NCI-H2107 treated with DMSO at 0.1 percent for 48 hours (cell line): Measurements from ENCODE around the gene SLC25A21.
"Not testable (repeated sequence)": the region's sequence is repeated elsewhere in the genome, so short reads cannot be mapped to it uniquely, and the experiment has no call there.

Source experiments
- DNase-seq: peaks from one replicate; lab custom pipeline; 2025; ENCODE audit not compliant: unreplicated experiment; lab: John Stamatoyannopoulos, UW

Gene SLC25A21

GRCh38 chr14:36843410-36843809 is 329.0 kb downstream of the SLC25A21 start:
- no peak for DNase-seq

GRCh38 chr14:36835128-36835527 is 337.3 kb downstream of the SLC25A21 start:
- DNase-seq: peak; percentile 98

DNA sequence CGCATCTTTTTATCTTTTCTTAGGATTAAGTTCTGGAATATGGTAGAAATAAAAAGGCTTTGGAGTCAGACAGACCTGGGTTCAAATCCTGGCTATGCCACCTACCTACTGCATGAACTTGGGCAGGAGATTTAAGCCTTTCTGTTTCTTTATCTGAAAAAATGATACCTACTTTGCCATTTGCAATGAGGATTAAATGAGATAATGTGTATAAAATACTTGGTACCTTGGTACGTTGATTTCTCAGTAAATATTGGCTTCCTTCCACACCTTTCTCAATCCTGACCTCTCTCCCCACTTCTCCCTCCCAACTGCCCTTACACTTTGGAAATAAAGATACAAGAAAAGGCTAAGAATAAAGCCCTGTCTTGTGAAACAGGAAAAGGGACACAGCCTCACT is 338.1 kb downstream of the SLC25A21 start:
- no peak for DNase-seq

DNA sequence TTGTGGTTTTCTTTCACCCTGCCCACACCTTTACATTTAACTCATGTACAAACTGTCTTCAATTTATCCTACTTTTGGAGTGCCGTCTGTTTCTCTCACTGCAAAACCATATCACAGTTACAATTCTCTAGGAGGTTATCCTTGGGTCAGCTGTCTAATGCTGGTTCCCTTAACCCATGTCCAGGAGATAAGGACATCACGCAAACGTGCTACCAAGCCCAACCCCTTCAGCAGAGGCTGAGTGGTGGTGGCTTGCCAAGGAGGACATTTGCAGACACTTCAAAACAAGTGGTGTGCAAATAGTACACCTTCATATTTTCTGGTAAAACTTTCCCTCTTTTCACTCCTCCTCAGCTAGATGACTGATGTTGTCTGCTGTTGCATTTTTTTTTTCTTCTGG is 342.9 kb downstream of the SLC25A21 start:
- DNase-seq: no peak

DNA sequence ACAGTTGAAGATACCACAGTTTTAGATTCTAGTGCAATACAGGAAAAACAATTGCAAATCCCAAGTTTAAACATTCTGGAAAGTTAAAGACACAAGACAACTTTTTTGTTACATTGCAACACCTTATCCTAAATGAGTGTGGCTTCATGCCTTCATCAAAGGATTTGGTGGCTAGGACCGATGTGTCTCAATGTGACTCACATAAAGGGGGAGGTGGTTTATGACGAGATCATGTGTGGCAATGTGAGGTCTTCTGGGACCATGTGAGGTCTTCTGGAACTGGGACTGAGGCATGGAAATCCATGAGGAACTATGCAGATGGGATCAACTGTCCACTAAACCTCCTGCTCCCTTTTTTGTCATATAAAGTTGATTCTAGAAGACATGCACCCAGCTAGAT is 344.5 kb downstream of the SLC25A21 start:
- DNase-seq: no peak

DNA sequence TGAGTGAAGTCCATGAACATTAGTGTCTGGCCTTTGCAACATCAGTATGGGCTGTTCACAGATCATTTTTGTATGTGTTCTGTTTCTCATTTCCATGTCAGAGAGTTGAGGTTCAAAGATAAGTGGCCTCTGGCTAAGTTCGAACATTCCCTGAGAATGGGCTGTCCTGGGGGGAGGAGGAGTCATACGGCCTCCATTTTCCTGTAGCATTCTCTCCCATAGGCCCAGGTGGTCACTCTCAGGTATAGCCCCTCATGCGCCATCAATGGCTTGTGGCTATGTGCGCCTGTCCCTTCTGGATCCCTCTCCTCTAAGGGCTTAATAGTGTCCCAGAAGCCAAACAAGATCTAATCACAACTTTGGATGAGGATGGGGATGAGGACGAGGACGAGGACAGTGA is 345.8 kb downstream of the SLC25A21 start:
- no peak for DNase-seq

- DNase-seq: no peak
Measured at GRCh38 chr14:36824854-36825253, 347.6 kb downstream of the SLC25A21 start.

DNA sequence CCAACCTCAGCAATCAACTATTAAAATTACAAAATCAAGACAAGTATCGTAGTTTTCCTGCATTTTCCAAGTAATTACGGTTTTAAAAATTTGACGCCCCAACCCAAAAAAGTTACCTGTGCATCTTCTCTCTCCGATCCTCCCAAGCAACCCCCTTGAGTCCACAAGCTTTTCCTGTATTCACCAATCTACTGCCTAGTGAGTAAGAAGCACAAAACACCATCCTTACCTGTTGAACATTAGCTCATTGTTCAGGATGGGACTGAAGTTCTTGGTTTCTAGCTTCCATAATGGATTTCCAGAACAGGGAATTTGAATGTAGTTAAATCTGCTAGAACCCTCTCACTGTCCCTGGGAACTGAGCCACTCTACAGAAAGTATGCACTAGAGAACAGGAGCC is 348.8 kb downstream of the SLC25A21 start:
- DNase-seq: no peak

GRCh38 chr14:36822685-36823084 is 349.7 kb downstream of the SLC25A21 start:
- no peak for DNase-seq

DNA sequence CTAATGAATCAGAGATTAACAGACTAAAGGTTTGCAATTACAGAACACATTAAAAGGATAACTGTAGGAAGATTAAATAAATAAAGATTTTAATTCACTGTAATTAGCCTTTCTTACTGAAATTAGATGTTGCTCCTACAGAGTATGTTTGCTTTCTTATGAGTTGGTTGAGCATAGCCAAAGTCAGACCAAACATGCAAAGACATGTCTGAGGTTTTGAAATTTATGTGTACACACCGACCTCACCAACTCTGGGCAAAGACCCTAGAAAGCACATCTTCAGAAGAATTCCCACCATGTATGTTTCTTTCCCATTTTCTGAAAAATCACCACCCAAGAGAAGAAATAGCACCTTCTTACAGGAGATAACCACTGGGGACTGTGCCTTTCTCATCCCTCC is 351.5 kb downstream of the SLC25A21 start:
- no peak for DNase-seq

DNA sequence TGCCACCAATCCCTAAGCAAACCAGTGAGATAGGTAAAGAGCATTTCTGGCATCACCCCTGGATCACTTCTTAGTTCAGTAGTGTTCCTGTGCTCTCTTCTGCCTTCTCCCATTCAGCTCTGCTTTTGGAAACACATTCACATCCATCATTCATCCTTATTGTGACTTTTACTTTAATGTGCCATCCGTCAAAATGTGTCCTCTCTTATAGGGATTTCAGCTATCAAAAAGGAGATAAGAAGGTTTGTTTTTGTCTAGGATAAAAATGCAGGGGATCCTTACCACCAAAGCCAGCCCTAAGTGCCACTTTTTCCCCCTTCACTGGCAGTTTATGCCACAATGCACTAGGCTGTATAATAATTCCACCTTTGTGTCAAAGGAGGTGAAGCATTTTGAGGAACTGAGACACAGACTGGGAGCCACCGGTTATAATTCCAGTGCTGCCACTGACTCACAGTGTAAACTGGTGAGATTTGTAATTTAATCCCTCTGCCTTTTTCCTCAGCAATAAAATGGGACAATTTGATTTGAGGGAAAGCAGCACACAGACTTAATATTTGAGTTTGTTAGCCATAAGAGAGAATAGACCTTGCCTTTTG is 352.2 kb downstream of the SLC25A21 start:
- no peak for DNase-seq

DNA sequence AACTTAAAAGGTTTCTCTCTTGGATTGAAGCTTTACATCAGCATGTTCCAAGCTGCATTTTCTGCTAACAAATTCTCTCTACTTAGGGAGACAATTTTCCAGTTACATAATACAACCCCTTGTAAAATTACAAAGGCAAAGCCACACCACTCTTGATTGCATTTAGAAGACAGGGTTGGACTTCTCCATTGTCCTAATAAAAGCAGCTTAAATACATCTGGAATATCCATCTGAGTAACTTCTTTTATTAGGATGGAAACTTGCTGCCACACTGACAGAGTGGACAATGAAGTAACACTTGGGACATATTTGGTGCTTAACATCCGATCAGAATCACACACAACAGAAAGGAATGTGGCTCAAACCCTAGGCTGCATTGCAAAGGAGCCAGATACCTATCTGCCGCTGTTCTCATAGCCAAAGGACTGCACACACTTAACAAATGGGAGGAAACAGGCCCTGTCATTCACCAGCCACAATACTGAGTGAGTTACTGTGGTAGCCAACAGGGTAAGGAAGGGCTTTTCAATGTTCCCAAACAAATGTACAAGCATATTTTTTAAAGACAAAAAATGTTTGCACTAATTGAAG is 353.5 kb downstream of the SLC25A21 start:
- DNase-seq: no peak

DNA sequence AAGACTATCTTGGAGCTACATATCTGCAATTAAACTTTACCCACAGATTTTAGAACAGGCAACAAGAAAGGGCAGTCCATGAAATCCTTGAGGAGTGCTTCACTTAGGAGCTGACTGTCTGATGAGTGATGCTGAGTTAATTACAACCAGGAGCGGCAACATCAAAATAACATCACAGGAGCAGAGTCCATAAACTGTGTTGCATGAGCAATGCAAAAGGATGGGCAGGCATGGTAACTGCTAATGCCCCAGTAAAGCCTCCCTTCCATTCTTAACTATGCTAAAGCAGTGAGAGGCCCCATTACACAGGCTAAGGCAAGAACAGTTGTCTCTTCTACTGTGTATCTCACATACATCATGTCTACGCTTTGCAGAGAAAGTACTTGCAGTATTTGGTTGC is 354.2 kb downstream of the SLC25A21 start:
- no peak for DNase-seq

DNA sequence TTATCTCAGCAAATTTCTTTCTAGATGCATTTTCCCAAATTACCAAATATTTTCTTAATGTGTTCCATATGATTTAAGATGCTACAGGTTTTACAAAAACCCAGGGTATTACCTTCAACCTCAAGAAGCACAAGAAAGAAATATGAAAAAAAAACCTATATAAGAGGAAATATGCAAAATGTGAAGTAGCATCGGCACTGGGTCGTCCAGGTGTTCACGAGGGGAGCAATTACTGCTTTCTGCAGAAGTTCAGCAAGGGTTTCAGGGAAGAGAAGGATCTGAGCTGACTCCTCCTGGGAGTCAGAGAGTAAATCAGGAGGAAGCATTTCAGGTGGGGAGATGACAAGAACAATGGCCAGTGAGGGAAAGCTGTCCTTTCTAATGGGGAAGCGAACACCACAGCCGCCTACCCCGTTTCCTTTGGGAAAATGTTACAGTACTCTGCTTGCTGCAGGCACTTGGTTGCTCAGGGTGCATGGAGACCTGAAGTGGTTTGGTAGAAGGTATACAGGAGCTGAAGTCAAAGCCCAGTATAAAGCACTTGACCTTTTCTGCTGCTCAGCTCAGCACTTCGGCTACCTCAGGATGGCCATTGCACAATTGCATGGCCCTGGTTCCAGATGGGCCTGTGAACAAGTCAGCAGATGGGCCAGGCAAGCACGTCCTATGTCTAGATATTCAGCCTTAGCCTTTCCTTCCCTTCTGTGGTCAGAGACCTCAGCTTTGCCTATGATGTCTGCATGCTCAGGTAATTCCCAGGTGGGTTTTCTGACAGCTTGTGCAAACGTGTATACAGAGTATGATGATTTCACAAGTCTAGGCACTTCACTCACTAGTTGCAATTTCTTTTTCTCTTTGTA is 355.1 kb downstream of the SLC25A21 start:
- DNase-seq: peak; percentile 47

- no peak for DNase-seq
Measured at GRCh38 chr14:36816481-36816880, 355.9 kb downstream of the SLC25A21 start.

DNA sequence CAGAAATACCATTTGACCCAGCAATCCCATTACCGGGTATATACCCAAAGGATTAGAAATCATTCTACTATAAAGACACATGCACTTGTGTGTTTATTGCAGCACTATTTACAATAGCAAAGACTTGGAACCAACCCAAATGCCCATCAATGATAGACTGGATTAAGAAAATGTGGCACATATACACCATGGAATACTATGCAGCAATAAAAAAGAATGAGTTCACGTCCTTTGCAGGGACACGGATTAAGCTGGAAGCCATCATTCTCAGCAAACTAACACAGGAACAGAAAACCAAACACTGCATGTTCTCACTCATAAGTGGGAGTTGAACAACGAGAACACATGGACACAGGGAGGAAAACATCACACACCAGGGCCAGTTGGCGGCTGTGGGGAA is 357.6 kb downstream of the SLC25A21 start:
- DNase-seq: not testable (repeated sequence)

DNA sequence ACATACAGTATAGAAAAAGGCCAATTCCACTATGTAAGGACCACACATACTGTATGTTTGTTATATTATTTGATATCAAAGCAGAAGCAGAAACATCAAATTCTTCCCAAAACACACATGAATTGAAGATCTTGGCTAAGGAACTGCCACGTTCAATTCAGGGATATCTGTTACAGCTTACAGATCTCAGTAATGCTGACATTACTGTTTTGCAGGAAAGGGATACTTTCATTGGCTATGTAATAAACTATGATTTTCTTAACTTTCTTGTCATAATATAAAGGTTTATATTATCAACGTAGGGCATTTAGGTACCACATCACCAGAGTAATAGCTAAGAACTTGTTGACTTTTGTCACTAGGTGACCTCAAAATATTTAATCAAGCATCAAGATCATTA is 362.2 kb downstream of the SLC25A21 start:
- DNase-seq: no peak

DNA sequence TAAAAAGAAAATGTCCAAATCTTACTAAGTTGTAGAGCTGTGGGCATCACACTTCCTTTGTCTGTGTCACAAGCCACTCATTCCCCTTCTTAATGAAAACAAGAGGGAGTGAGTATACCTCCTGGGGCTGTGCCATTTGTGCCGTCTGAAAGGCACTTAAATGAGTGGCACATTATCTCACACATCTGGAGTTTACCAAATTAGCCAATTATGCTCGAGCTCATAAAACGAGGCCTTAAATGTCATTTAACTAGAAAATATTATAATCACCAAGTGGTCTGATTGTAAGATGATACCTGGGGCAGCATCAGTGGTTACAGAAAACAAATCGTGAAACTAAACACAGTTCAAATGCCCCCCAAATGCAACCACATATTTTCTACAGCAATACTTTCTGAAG is 364.7 kb downstream of the SLC25A21 start:
- DNase-seq: no peak

- DNase-seq: no peak
Measured at GRCh38 chr14:36805131-36805559, 367.3 kb downstream of the SLC25A21 start.

DNA sequence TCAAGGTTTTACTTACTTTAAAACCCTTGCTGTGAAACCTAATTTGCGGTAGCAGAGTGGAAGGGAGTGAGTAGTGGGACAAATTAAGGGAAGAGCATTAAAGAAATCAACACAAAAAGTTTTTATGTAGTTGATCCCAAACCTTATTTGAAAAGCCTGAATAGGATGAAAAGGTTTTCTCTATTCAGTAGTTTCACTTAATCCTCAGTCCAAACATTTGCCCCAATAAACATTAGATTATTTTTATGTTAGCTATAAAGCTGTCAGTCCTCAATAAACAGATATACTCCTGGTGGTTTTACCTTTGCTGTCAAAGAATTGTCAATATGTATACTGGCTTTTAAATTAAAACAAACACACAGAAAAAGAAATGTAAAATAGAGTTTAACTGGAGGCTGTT is 374.8 kb downstream of the SLC25A21 start:
- DNase-seq: no peak

DNA sequence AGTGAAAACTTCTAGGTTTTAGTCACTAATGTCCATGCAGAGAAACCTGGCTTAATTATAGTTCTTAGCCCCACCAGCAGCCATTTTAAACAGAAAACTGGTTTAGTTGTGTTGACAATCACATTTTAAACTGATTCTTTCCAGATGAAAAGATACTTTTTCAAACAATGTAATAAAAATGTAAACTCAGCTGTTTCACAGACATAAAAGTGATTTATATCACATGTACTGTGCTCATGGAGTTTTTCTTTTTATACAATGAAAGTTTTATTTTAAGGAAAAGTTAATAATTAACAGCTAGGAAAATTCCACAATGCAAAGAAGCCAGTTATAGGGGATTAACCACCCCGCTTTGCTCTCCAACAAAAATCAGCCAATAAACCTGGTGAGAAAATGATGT is 381.0 kb downstream of the SLC25A21 start:
- no peak for DNase-seq

GRCh38 chr14:36785511-36785910 is 386.9 kb downstream of the SLC25A21 start:
- peak; percentile 61 for DNase-seq
